Measurements from ENCODE around the gene SGF29.
"Not testable (repeated sequence)": the region's sequence is repeated elsewhere in the genome, so short reads cannot be mapped to it uniquely, and the experiment has no call there.

GRCh38 chr16:28630905-28631304 is 77.2 kb downstream of the SGF29 start:
- TF ChIP-seq CTCF (IDR thresholded peaks at IDR 0.05; ENCODE audit: insufficient read depth, low read length, poor library complexity, severe bottlenecking); EZH2phosphoT487 (conservative IDR thresholded peaks at IDR 0.05; ENCODE audit: low read length): not testable (repeated sequence)

All from SU-DHL-6 (cell line).